GM18499 (cell line): ENCODE results near the gene SP7.

Experiments
- ATAC-seq: cut with Tn5 transposase; IDR thresholded peaks from one replicate; pipeline ENCODE4 v1.9.1; 2021; ENCODE audit warnings: moderate number of reproducible peaks; ENCODE audit not compliant: insufficient read depth, unreplicated experiment

The SP7 gene

GRCh38 chr12:53279888-53280498 is 56.2 kb downstream of the SP7 start:
- no peak for ATAC-seq

DNA sequence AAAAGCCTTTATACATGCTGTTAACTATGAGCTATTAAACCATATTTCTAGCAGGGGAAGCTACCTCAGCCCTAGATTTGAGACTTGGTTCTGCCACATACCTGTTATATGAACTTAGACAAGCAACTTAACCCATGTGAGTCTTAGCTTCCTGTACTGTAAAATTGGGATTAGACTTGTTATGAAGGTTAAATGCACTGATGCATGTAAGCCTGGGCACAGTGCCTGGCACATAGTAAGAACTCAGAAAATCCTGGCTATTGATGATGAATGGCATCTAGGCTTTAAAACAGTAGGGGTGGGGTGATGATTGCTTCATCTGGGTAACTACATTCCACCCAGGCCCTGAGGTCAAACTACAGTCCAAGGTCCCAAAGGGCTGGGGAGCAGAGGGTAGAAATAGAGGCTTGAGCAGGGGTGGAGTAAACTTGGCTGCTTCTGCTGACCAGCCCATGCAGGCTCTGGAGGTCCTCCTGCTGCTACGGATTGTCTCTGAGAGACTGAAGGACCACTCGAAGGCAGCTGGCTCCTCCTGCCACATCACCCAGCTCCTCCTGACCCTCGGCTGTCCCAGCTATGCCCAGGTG is 56.8 kb downstream of the SP7 start:
- ATAC-seq: no peak

DNA sequence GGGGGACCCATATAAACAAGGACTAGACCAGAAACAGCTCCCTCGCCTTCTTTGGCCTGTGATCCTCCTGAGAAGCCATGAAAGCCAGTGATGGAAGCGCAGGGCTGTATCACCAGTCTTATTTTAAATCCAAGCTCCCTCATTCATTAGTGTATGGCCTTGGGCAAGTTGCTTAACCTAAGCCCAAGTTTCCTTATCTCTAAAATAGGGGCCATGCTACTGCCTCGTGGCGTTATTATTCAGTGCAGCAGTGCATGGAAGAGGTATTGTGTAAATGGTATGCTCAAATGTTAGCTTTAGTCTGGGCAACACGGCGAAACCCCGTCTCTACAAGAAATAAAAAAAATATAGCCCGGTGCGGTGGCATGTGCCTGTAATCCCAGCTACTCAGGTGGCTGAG is 58.2 kb downstream of the SP7 start:
- ATAC-seq: no peak
